ENCODE data around the gene POLRMT. TPM values are rescaled to one million over a fixed set of nuclear protein-coding genes. Genes with fewer than 3 reads are reported as not detected.
A peak's percentile ranks its signal among the peaks of the same experiment; 100 is the strongest.

The POLRMT gene
- total and polyA plus RNA-seq, 7 donors, result 61.7 to 99.8 (median 78.8) TPM

DNA sequence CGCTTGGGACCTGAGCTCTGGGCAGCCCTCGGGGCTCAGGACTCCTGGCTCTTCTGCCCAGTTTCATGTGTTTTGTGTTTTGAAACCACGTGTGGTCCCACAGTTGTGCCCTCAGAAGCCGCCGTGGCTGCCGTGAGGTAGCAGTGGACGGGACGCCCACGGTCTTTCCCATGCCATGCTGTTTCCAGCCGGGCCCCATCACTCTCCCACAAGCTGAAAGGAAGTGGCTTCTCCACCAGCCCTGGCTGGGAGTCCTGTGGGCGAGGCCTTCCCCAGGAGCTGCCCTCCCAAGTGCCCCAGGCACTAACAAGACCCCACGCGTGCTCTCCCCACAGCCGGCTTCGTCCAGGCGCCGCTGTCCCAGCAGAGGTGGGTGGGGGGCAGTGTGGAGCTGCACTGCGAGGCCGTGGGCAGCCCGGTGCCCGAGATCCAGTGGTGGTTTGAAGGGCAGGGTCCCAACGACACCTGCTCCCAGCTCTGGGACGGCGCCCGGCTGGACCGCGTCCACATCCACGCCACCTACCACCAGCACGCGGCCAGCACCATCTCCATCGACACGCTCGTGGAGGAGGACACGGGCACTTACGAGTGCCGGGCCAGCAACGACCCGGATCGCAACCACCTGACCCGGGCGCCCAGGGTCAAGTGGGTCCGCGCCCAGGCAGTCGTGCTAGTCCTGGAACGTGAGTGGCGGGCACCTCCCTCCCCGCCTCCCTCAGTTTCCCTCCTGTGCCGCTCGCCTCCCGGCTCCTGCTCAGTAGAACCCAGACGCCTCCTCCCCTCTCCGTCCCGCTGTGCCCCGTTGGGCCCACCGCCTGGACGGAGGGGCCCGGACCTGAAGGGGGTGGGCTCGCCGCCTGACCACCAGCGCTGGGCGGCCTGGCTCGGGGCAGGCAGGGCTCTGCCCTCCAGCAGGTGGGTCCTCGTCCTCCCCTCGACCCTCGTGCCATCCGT lies 55.6 kb downstream of the POLRMT start:
- WGBS, 3 donors, result 81 to 85% (median 83%) methylated on average over 59 to 66 of the region's 66 CpGs
- H3K36me3 ChIP-seq (ENCODE audit: insufficient read depth in 1 of 2, low read depth in 1 of 2), result peaks cover 4 to 48% of the 10 kb centered on the region in 2 donors
- H3K4me3 ChIP-seq, result peak overlapping the region; percentile 97
- intact Hi-C loops (cut with DNase I), result loop anchor here (5.0 to 10.0 kb wide), 3 partner anchors 50 to 827 kb away; partner anchors contain the start of genes DAZAP1 (in 1 of the 2), GAMT (in 1 of the 2) and POLRMT (in 1 of the 2)
- TF ChIP-seq, protein P1, sequence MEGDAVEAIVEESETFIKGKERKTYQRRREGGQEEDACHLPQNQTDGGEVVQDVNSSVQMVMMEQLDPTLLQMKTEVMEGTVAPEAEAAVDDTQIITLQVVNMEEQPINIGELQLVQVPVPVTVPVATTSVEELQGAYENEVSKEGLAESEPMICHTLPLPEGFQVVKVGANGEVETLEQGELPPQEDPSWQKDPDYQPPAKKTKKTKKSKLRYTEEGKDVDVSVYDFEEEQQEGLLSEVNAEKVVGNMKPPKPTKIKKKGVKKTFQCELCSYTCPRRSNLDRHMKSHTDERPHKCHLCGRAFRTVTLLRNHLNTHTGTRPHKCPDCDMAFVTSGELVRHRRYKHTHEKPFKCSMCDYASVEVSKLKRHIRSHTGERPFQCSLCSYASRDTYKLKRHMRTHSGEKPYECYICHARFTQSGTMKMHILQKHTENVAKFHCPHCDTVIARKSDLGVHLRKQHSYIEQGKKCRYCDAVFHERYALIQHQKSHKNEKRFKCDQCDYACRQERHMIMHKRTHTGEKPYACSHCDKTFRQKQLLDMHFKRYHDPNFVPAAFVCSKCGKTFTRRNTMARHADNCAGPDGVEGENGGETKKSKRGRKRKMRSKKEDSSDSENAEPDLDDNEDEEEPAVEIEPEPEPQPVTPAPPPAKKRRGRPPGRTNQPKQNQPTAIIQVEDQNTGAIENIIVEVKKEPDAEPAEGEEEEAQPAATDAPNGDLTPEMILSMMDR (IDR thresholded peaks at IDR 0.05), result no peak
- H3K27me3 ChIP-seq (ENCODE audit: insufficient read depth in 3 of 3, low read length in 2 of 3), result no peaks in the 10 kb centered on the region
- peak overlapping the region; percentile 94 for H3K27ac ChIP-seq
- ATAC-seq (no peak), DNase-seq (no peak)
- H3K9me3 ChIP-seq, result no peaks in the 10 kb centered on the region
- peaks cover 54% of the 10 kb centered on the region for H3K4me1 ChIP-seq

DNA sequence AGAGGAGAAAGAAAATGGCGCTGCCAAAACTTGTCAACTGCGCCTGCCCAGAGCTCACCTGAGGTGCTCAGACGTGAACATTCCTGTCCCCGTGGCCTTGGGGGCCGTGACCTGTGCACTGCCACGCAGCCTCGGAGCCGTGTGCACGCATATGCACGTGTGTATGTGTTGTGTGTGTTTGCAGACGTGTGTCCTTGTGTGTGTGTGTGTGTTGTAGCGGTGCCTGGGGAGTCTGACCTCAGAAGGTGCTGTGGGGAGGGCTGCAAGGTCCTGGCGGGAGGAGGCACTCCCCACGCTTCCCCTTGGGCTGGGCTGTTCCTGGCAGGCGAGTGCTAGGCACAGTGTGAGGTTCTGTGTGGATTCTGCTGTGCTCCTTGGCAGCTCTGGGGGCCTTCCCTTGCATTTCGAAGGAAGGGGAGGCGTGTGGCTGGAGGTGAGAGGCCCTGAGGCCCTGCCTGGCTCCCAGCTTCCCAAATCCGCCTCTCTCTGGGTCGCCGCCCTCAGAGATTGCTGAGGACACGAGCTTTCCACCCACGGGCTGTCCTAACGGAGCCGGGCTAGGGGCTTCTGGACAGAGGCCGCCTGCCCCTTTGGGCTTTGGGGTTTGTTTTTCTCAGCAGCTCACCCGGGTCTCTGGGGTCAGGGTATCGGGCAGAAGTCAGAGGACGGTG lies 56.4 kb downstream of the POLRMT start:
- DNase-seq (no peak), ATAC-seq (no peak)
- Histone ChIP-seq H3K27me3 (ENCODE audit: insufficient read depth in 3 of 3, low read length in 2 of 3) (no peaks in the 10 kb centered on the region), H3K27ac (peak overlapping the region; percentile 94), H3K4me3 (peak overlapping the region; percentile 97), H3K4me1 (peaks cover 54% of the 10 kb centered on the region), H3K9me3 (no peaks in the 10 kb centered on the region), H3K36me3 (ENCODE audit: insufficient read depth in 1 of 2, low read depth in 1 of 2) (peaks cover 2 to 39% of the 10 kb centered on the region in 2 donors)
- TF ChIP-seq, protein P1 (IDR thresholded peaks at IDR 0.05), result no peak
- intact Hi-C loops (cut with DNase I), result loop anchor here (5.0 to 10.0 kb wide), 3 partner anchors 50 to 828 kb away; partner anchors contain the start of genes DAZAP1 (in 1 of the 2), GAMT (in 1 of the 2) and POLRMT (in 1 of the 2)
- WGBS, 3 donors, result 73 to 80% (median 80%) methylated on average over 28 of the region's 28 CpGs

DNA sequence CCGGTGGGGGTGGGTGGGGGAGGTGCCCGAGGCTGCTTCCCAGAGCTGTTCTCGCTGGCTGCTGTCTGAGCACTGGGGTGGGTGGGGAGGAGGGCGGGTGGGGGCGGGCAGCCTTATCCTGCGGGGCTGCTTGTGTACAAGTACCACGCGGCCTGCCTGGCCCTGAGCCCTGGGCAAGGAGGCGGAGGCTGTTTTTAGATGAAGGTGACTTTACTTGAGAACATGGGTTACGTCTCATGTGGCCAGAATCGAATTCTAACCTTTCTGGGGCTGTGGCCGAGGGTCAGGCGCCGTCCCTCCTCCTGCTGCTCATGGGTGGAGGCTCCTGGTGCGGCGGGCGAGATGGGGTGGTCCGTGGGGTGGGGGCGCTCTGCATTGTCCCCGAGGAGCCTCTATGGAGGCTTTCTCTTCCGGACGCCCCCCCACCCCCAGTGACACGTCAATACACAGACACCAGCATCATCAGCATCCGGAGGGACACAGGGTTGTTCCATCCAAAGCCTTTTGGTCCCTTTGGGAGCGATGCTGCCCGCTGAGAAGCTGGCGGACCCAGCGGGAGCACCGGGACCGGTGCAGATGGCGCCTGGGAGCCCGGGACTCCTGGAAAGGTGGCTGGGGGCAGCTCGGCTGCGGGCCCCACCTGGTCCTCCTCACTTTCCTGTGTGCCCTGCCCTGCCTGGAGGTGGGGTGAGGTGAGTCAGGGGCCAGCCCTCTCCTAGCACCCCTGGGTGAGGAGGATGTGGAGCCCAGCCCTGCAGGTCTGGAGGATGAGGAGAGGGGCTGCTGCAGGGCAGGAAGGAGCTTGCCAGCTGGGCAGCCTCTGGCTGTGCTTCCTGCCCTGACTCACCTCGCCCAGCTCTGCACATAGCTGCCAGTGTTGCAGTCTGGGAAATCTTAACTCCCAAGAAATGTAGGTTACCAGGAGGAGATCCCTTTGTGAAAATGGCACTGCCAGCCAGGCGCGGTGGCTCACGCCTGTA lies 57.5 kb downstream of the POLRMT start:
- H3K4me1 ChIP-seq, result peaks cover 64% of the 10 kb centered on the region
- intact Hi-C loops (cut with DNase I), result loop anchor here (5.0 to 10.0 kb wide), 3 partner anchors 51 to 829 kb away; partner anchors contain the start of genes DAZAP1 (in 1 of the 2), GAMT (in 1 of the 2) and POLRMT (in 1 of the 2)

More for the DNA sequence above, 57.5 kb downstream of the POLRMT start:
- peak; percentile 65 to 89 for DNase-seq
- TF ChIP-seq, protein P1 (IDR thresholded peaks at IDR 0.05), result no peak
- no peaks in the 10 kb centered on the region for H3K27me3 ChIP-seq (ENCODE audit: insufficient read depth in 3 of 3, low read length in 2 of 3)
- no peaks in the 10 kb centered on the region for H3K9me3 ChIP-seq
- WGBS, 3 donors, result 26 to 41% (median 40%) methylated on average over 31 to 38 of the region's 38 CpGs
- H3K4me3 ChIP-seq, result peak overlapping the region; percentile 97
- peak overlapping the region; percentile 94 for H3K27ac ChIP-seq
- peak; percentile 49 to 65 (median 59) for ATAC-seq
- H3K36me3 ChIP-seq (ENCODE audit: insufficient read depth in 1 of 2, low read depth in 1 of 2), result peaks cover 0 to 30% of the 10 kb centered on the region in 2 donors

Data from psoas muscle (tissue), 8 donors.